Mucosa of rectum (tissue), 2 donors: Measurements from ENCODE around the gene MRPL54.
"Not testable (repeated sequence)": the region's sequence is repeated elsewhere in the genome, so short reads cannot be mapped to it uniquely, and the experiment has no call there.

Experiments
- H3K27ac ChIP-seq, 2 donors: one replicate each; pipeline ENCODE4 v1.7.0; 2013; ENCODE audit warnings: inconsistent platforms in 2 of 2, low read depth in 2 of 2, low read length in 2 of 2
- H3K27me3 ChIP-seq, 2 donors: one replicate each; pipeline ENCODE4 v1.7.0; 2013; ENCODE audit warnings: low read length in 2 of 2; ENCODE audit not compliant: control insufficient read depth in 2 of 2, insufficient read depth in 2 of 2
- H3K36me3 ChIP-seq, 2 donors: one replicate each; pipeline ENCODE4 v1.7.0; 2013; ENCODE audit warnings: low read length in 2 of 2; ENCODE audit not compliant: control insufficient read depth in 2 of 2, insufficient read depth in 2 of 2
- H3K4me1 ChIP-seq, 2 donors: one replicate each; pipeline ENCODE4 v1.7.0; 2013; ENCODE audit warnings: low read length in 2 of 2, mild to moderate bottlenecking in 1 of 2; ENCODE audit not compliant: control insufficient read depth in 2 of 2, insufficient read depth in 2 of 2
- H3K4me3 ChIP-seq, 2 donors: one replicate each; pipeline ENCODE4 v1.7.0; 2013; ENCODE audit warnings: low read length in 2 of 2
- H3K9ac ChIP-seq, 2 donors: one replicate each; pipeline ENCODE4 v1.7.0; 2013; ENCODE audit warnings: low read length in 2 of 2, low read depth in 1 of 2, mild to moderate bottlenecking in 1 of 2
- H3K9me3 ChIP-seq, 2 donors: one replicate each; pipeline ENCODE4 v1.7.0; 2013; ENCODE audit warnings: low read length in 2 of 2; ENCODE audit not compliant: control insufficient read depth in 2 of 2
- donor health status: healthy.
- donor health status: Normal muscosa, but diverticular disease.

The MRPL54 gene

GRCh38 chr19:3758297-3758696 is 4.2 kb upstream of the MRPL54 start:
- H3K27ac ChIP-seq, H3K9ac ChIP-seq, H3K9me3 ChIP-seq, H3K4me3 ChIP-seq, H3K27me3 ChIP-seq: not testable (repeated sequence)
- peaks cover 0 to 13% of the 10 kb centered on the region in 2 donors for H3K36me3 ChIP-seq
- peaks cover 17 to 19% of the 10 kb centered on the region in 2 donors for H3K4me1 ChIP-seq

GRCh38 chr19:3759482-3760254 is 2.8 kb upstream of the MRPL54 start:
- peaks cover 0 to 11% of the 10 kb centered on the region in 2 donors for H3K36me3 ChIP-seq
- no peaks in the 10 kb centered on the region for H3K27me3 ChIP-seq
- H3K4me3 ChIP-seq: no peak overlapping the region
- H3K4me1 ChIP-seq: peaks cover 18 to 21% of the 10 kb centered on the region in 2 donors
- no peak overlapping the region for H3K27ac ChIP-seq
- H3K9me3 ChIP-seq: no peaks in the 10 kb centered on the region
- no peak overlapping the region for H3K9ac ChIP-seq

- H3K9me3 ChIP-seq: no peaks in the 10 kb centered on the region
- H3K27me3 ChIP-seq: no peaks in the 10 kb centered on the region
- peaks cover 5 to 15% of the 10 kb centered on the region in 2 donors for H3K36me3 ChIP-seq
- H3K4me1 ChIP-seq: peaks cover 18 to 21% of the 10 kb centered on the region in 2 donors
- H3K4me3 ChIP-seq: peak overlapping the region; percentile 92 to 98
- H3K27ac ChIP-seq: peak overlapping the region; percentile 64 to 72
- H3K9ac ChIP-seq: peak overlapping the region; percentile 94 to 98
Observed at GRCh38 chr19:3760871-3761361, 1.6 kb upstream of the MRPL54 start.

GRCh38 chr19:3761382-3762129 is 926 bp upstream of the MRPL54 start, which contains the start of gene APBA3:
TSS of gene APBA3 (minus strand) at chr19:3761692. CDS start at chr19:3760264, 1,428 bp downstream.
- H3K36me3 ChIP-seq: peaks cover 8 to 18% of the 10 kb centered on the region in 2 donors
- peak within 1 kb of the TSS; percentile 94 to 100 for H3K9ac ChIP-seq
- peaks cover 18 to 21% of the 10 kb centered on the region in 2 donors for H3K4me1 ChIP-seq
- H3K4me3 ChIP-seq: peak within 1 kb of the TSS; percentile 92 to 98
- H3K9me3 ChIP-seq: no peaks in the 10 kb centered on the region
- no peaks in the 10 kb centered on the region for H3K27me3 ChIP-seq
- peak within 1 kb of the TSS; percentile 98 to 100 for H3K27ac ChIP-seq

- Histone ChIP-seq H3K27me3 (no peaks in the 10 kb centered on the region), H3K4me1 (peaks cover 18 to 21% of the 10 kb centered on the region in 2 donors), H3K9ac (peak overlapping the region in 1 of 2 donors; percentile 93), H3K36me3 (peaks cover 13 to 22% of the 10 kb centered on the region in 2 donors), H3K27ac (peak overlapping the region; percentile 98 to 100), H3K4me3 (peak overlapping the region; percentile 80 to 98), H3K9me3 (no peaks in the 10 kb centered on the region)
Observed at GRCh38 chr19:3762130-3762473, 380 bp upstream of the MRPL54 start.

GRCh38 chr19:3765121-3765520 is 2.6 kb downstream of the MRPL54 start:
- no peaks in the 10 kb centered on the region for H3K27me3 ChIP-seq
- H3K4me1 ChIP-seq: peaks cover 15 to 17% of the 10 kb centered on the region in 2 donors
- no peak overlapping the region for H3K27ac ChIP-seq
- no peak overlapping the region for H3K4me3 ChIP-seq
- no peak overlapping the region for H3K9ac ChIP-seq
- peaks cover 18 to 25% of the 10 kb centered on the region in 2 donors for H3K36me3 ChIP-seq
- H3K9me3 ChIP-seq: no peaks in the 10 kb centered on the region

GRCh38 chr19:3765757-3766156 is 3.3 kb downstream of the MRPL54 start:
- H3K9me3 ChIP-seq, H3K27me3 ChIP-seq, H3K4me3 ChIP-seq, H3K27ac ChIP-seq, H3K9ac ChIP-seq: not testable (repeated sequence)
- Histone ChIP-seq H3K4me1 (peaks cover 13 to 15% of the 10 kb centered on the region in 2 donors), H3K36me3 (peaks cover 18 to 25% of the 10 kb centered on the region in 2 donors)

GRCh38 chr19:3766520-3766919 is 4.0 kb downstream of the MRPL54 start:
- Histone ChIP-seq H3K9ac (no peak overlapping the region), H3K9me3 (no peaks in the 10 kb centered on the region), H3K27me3 (no peaks in the 10 kb centered on the region), H3K36me3 (peaks cover 18 to 25% of the 10 kb centered on the region in 2 donors), H3K4me1 (peaks cover 10 to 12% of the 10 kb centered on the region in 2 donors), H3K4me3 (no peak overlapping the region), H3K27ac (no peak overlapping the region)

GRCh38 chr19:3767050-3767449 is 4.6 kb downstream of the MRPL54 start:
- H3K9me3 ChIP-seq: no peaks in the 10 kb centered on the region
- no peaks in the 10 kb centered on the region for H3K27me3 ChIP-seq
- H3K4me3 ChIP-seq: no peak overlapping the region
- H3K36me3 ChIP-seq: peaks cover 18 to 25% of the 10 kb centered on the region in 2 donors
- peaks cover 6 to 7% of the 10 kb centered on the region in 2 donors for H3K4me1 ChIP-seq
- H3K9ac ChIP-seq: no peak overlapping the region
- no peak overlapping the region for H3K27ac ChIP-seq
